Measurements from ENCODE around the gene TNFRSF4. TPM values are rescaled to one million over a fixed set of nuclear protein-coding genes. Genes with fewer than 3 reads are reported as not detected.

TNFRSF4 gene
- total and polyA plus RNA-seq, 10 of the 15 experiments (the other 5 are each of a cell fraction or from before 2014, with no cell fraction given): 0.05 to 7.3 (median 2.5) TPM; not detected in 1

DNA sequence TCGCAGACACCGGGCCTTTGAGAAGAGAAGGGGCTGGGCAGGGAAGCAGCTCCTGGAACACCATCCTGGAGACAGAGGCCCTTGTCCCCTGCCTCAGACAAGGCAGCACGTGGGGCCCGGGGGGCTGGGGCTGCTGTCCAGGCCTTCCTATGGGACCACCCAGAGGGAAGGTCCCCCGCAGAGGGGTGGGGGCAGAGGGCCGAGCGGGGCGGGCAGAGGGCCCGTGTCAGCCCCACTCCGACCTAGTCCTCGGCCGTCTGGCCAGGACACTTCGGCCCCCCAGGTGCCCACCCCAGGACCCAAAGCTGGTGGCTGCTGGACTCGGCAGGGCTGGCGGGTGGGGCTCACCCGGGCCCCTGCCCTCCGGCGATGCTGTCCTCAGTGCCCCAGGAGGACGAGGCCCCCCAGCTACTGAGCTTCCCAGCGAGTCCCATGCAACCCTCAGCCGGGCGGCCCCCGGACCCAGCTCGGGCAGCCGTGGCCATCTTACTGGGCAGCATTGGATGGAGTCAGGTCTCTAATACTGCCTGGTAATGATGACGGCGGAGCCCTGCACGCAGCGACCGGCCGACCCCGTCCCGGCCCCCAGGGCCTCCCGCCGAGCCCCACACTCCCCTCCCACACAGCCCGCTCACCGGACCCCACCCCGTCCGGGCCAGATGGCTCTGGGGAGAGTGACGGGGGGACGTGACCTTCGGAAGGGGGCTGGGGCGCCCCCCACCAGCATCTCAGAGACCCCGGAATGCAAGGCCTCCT is 47.1 kb downstream of the TNFRSF4 start:
- RAD21 ChIA-PET (ENCODE audit: unreplicated experiment): no interaction called here
- H3K27ac ChIP-seq (ENCODE audit: control insufficient read depth, insufficient read depth): no peak overlapping the region
- no peaks in the 10 kb centered on the region for H3K9me3 ChIP-seq (replicated peaks; ENCODE audit: control insufficient read depth, insufficient read depth, low read length)
- WGBS (ENCODE audit: insufficient coverage, insufficient replicate concordance, low lambda C conversion rate, missing lambda C conversion rate): 72% methylated on average over 16 of the region's 44 CpGs
- peaks cover 0 to 3% of the 10 kb centered on the region in 2 experiments; a peak in 3 of 4 replicates for H3K27me3 ChIP-seq (replicated peaks in 1 of 2; ENCODE audit: control insufficient read depth in 2 of 2, insufficient read depth in 2 of 2, low read length in 1 of 2)
- no peak for FAIRE-seq
- H3K9ac ChIP-seq (ENCODE audit: control insufficient read depth, insufficient read depth, low read length): no peak overlapping the region
- intact Hi-C loops (cut with micrococcal nuclease; ENCODE audit: unreplicated experiment) (no loop called here), in situ Hi-C loops (cut with MboI) (no loop called here)
- H3K36me3 ChIP-seq (ENCODE audit: control insufficient read depth in 2 of 2, insufficient read depth in 2 of 2, low read length in 1 of 2): no peaks in the 10 kb centered on the region
- ATAC-seq: no peak
- CTCF ChIA-PET: no interaction called here
- SMC1A ChIA-PET (ENCODE audit: uncharacterized antibody, unreplicated experiment): no interaction called here
- DNase-seq (ENCODE audit: low read depth, low spot score): no peak
- no peaks in the 10 kb centered on the region for H4K20me1 ChIP-seq (ENCODE audit: control insufficient read depth, insufficient read depth)
- TF ChIP-seq ETV6 (conservative IDR thresholded peaks at IDR 0.05 in 1 of 2, IDR thresholded peaks at IDR 0.05 in 1 of 2; ENCODE audit: borderline replicate concordance in 1 of 2, low read depth in 1 of 2) (no peak), FOXM1 (IDR thresholded peaks at IDR 0.05; ENCODE audit: low read depth, low read length) (no peak)
- TF ChIP-seq, protein P1, sequence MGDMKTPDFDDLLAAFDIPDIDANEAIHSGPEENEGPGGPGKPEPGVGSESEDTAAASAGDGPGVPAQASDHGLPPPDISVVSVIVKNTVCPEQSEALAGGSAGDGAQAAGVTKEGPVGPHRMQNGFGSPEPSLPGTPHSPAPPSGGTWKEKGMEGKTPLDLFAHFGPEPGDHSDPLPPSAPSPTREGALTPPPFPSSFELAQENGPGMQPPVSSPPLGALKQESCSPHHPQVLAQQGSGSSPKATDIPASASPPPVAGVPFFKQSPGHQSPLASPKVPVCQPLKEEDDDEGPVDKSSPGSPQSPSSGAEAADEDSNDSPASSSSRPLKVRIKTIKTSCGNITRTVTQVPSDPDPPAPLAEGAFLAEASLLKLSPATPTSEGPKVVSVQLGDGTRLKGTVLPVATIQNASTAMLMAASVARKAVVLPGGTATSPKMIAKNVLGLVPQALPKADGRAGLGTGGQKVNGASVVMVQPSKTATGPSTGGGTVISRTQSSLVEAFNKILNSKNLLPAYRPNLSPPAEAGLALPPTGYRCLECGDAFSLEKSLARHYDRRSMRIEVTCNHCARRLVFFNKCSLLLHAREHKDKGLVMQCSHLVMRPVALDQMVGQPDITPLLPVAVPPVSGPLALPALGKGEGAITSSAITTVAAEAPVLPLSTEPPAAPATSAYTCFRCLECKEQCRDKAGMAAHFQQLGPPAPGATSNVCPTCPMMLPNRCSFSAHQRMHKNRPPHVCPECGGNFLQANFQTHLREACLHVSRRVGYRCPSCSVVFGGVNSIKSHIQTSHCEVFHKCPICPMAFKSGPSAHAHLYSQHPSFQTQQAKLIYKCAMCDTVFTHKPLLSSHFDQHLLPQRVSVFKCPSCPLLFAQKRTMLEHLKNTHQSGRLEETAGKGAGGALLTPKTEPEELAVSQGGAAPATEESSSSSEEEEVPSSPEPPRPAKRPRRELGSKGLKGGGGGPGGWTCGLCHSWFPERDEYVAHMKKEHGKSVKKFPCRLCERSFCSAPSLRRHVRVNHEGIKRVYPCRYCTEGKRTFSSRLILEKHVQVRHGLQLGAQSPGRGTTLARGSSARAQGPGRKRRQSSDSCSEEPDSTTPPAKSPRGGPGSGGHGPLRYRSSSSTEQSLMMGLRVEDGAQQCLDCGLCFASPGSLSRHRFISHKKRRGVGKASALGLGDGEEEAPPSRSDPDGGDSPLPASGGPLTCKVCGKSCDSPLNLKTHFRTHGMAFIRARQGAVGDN (IDR thresholded peaks at IDR 0.05): no peak
- BruUV-seq (replicated peaks): no TSS peak
- H2AFZ ChIP-seq (ENCODE audit: control insufficient read depth, low read depth, low read length): no peak overlapping the region
- POLR2A ChIA-PET: no interaction called here
- peaks cover 15% of the 10 kb centered on the region for H3K4me1 ChIP-seq (ENCODE audit: control insufficient read depth, insufficient read depth, low read length)
- no peak overlapping the region for H3K4me3 ChIP-seq
- no peaks in the 10 kb centered on the region for H3K79me2 ChIP-seq (ENCODE audit: control insufficient read depth, insufficient read depth, low read length)
- H3K4me2 ChIP-seq (ENCODE audit: control insufficient read depth, insufficient read depth): no peak overlapping the region
